ENCODE data around the gene RXYLT1.

GRCh38 chr12:63805704-63806672 is 26.3 kb downstream of the RXYLT1 start:
- TF ChIP-seq POLR2A (IDR thresholded peaks at IDR 0.05) (no peak), CTCF (IDR thresholded peaks at IDR 0.05) (no peak)
